ENCODE measurements around the gene KLHL5.
A peak's percentile ranks its signal among the peaks of the same experiment; 100 is the strongest.
"Not testable (repeated sequence)": the region's sequence is repeated elsewhere in the genome, so short reads cannot be mapped to it uniquely, and the experiment has no call there.

The KLHL5 gene

GRCh38 chr4:39104255-39104654 is 42.2 kb downstream of the KLHL5 start:
- no peak for DNase-seq

- no peak for DNase-seq
Observed at GRCh38 chr4:39106011-39106410, 44.0 kb downstream of the KLHL5 start.

- no peak for DNase-seq
Observed at GRCh38 chr4:39114436-39114835, 52.4 kb downstream of the KLHL5 start.

GRCh38 chr4:39118034-39118658 is 56.1 kb downstream of the KLHL5 start:
- peak; percentile 45 for DNase-seq

GRCh38 chr4:39120418-39120817 is 58.4 kb downstream of the KLHL5 start:
- no peak for DNase-seq

- peak; percentile 20 for DNase-seq
Observed at GRCh38 chr4:39124885-39125599, 63.0 kb downstream of the KLHL5 start.

GRCh38 chr4:39125600-39125985 is 63.6 kb downstream of the KLHL5 start:
- DNase-seq = no peak

- no peak for DNase-seq
Observed at GRCh38 chr4:39126256-39127095, 64.4 kb downstream of the KLHL5 start.

GRCh38 chr4:39133623-39134022 is 71.6 kb downstream of the KLHL5 start:
- DNase-seq = no peak

- DNase-seq = no peak
Observed at GRCh38 chr4:39134683-39135306, 72.8 kb downstream of the KLHL5 start.

- not testable (repeated sequence) for DNase-seq
Observed at GRCh38 chr4:39138227-39138626, 76.2 kb downstream of the KLHL5 start.

- DNase-seq = no peak
Observed at GRCh38 chr4:39146211-39146610, 84.2 kb downstream of the KLHL5 start.

- DNase-seq = peak; percentile 6
Observed at GRCh38 chr4:39154009-39154408, 92.0 kb downstream of the KLHL5 start.

- no peak for DNase-seq
Observed at GRCh38 chr4:39157520-39157919, 95.5 kb downstream of the KLHL5 start.

- peak; percentile 46 for DNase-seq
Observed at GRCh38 chr4:39166177-39166576, 104.1 kb downstream of the KLHL5 start.

GRCh38 chr4:39166669-39167068 is 104.6 kb downstream of the KLHL5 start:
- no peak for DNase-seq

GRCh38 chr4:39169426-39169825 is 107.4 kb downstream of the KLHL5 start:
- DNase-seq = no peak

GRCh38 chr4:39170301-39170700 is 108.3 kb downstream of the KLHL5 start:
- DNase-seq = peak; percentile 31
